Right atrium auricular region (tissue), 2 donors: ENCODE data around the gene FAM81B. TPM values are rescaled to one million over a fixed set of nuclear protein-coding genes. Genes with fewer than 3 reads are reported as not detected.

Experiments used
- DNase-seq: peaks from one replicate; pipeline ENCODE4 v3.0.0-alpha.2; 2019; ENCODE audit warnings: low spot score
- H3K27ac ChIP-seq, 2 donors: fragments of 200-600 bp; sonication (generic); 1 replicate in 1 of 2; 2 replicates in 1 of 2; pipeline ENCODE4 v1.5.1; 2016 to 2019
- H3K27me3 ChIP-seq, 2 donors: fragments of 200-600 bp; sonication (generic); one replicate each; pipeline versions ENCODE4 v1.5.1 to v1.6.0; 2017 to 2019
- H3K36me3 ChIP-seq: fragments of 200-600 bp; sonication (generic); one replicate; pipeline ENCODE4 v1.5.1; 2016
- H3K4me1 ChIP-seq, 2 donors: fragments of 200-600 bp; sonication (generic); one replicate each; pipeline versions ENCODE4 v1.5.1 to v1.6.0; 2017 to 2019
- H3K4me3 ChIP-seq, 2 donors: fragments of 200-600 bp; sonication (generic); 1 replicate in 1 of 2; 2 replicates in 1 of 2; pipeline ENCODE4 v1.5.1; 2017 to 2019; ENCODE audit warnings: mild to moderate bottlenecking in 1 of 2, moderate library complexity in 1 of 2
- H3K9me3 ChIP-seq, 2 donors: fragments of 200-600 bp; sonication (generic); one replicate each; pipeline ENCODE4 v1.5.1; 2019
- CTCF ChIP-seq, 2 donors: fragments of 200-600 bp; sonication (generic); IDR thresholded peaks; one replicate each; pipeline ENCODE4 v1.5.1; 2019; ENCODE audit warnings: antibody characterized with exemption in 2 of 2
- total RNA-seq, 2 donors: library from RNA; depleted of rRNA; stranded (reverse); fragments of >200 nt; gene quantifications; one replicate each; pipeline ENCODE4 v1.1.0, GENCODE V29; 2016

FAM81B gene
- total RNA-seq, 2 donors from 2014 or later = 3.5 to 24.7 TPM

- DNase-seq = no peak
- no peak overlapping the region for H3K27ac ChIP-seq
- H3K9me3 ChIP-seq = no peaks in the 10 kb centered on the region
- H3K27me3 ChIP-seq = no peaks in the 10 kb centered on the region
- no peak overlapping the region for H3K4me3 ChIP-seq
- H3K36me3 ChIP-seq = no peaks in the 10 kb centered on the region
- no peaks in the 10 kb centered on the region for H3K4me1 ChIP-seq
- no peak for TF ChIP-seq CTCF (IDR thresholded peaks at IDR 0.05)
Observed at GRCh38 chr5:95441636-95442035, 50.5 kb downstream of the FAM81B start.

- Histone ChIP-seq H3K9me3 (no peaks in the 10 kb centered on the region), H3K36me3 (no peaks in the 10 kb centered on the region), H3K4me3 (no peak overlapping the region), H3K4me1 (no peaks in the 10 kb centered on the region), H3K27ac (no peak overlapping the region), H3K27me3 (no peaks in the 10 kb centered on the region)
- no peak for TF ChIP-seq CTCF (IDR thresholded peaks at IDR 0.05)
- DNase-seq = no peak
Observed at GRCh38 chr5:95445442-95445841, 54.3 kb downstream of the FAM81B start.

- Histone ChIP-seq H3K36me3 (no peaks in the 10 kb centered on the region), H3K27me3 (no peaks in the 10 kb centered on the region), H3K9me3 (no peaks in the 10 kb centered on the region), H3K4me3 (no peak overlapping the region), H3K4me1 (no peaks in the 10 kb centered on the region), H3K27ac (no peak overlapping the region)
- no peak for TF ChIP-seq CTCF (IDR thresholded peaks at IDR 0.05)
- DNase-seq = no peak
Observed at GRCh38 chr5:95445995-95446394, 54.8 kb downstream of the FAM81B start.

DNA sequence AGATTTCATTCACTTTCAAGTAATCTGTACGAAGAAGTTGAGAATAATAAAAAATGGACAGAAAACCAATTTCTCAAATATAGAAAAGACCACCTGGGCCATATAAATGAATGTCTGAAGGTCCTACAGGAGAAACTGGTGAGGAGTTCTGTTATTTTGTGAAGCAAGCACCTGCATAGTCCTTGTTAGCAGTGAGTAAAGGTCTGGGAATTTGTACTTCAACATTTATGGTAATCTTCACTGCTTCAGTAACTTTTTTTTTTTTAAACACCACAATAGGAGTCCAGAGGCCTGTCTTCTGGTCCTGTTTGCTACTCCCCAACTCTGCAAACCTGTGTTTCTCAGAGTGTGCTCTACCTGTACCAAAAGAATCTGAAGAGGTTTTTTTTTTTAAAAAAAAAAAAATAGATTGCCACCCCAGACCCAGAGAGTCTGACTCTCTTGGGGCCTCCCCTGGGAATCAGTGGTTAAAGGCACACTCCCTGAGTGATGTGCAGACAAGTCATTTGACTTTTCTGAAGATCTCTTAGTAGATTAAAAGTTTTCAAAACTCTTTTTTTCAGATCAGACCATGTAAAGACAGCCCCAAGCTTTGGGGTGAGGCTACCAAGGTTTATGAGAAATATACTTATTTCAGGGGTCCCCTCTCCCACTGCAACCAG is 55.5 kb downstream of the FAM81B start:
- Histone ChIP-seq H3K4me3 (no peak overlapping the region), H3K27me3 (no peaks in the 10 kb centered on the region), H3K27ac (no peak overlapping the region), H3K4me1 (no peaks in the 10 kb centered on the region), H3K36me3 (no peaks in the 10 kb centered on the region), H3K9me3 (no peaks in the 10 kb centered on the region)
- no peak for DNase-seq
- no peak for TF ChIP-seq CTCF (IDR thresholded peaks at IDR 0.05)

- no peak for TF ChIP-seq CTCF (IDR thresholded peaks at IDR 0.05)
- H3K27ac ChIP-seq = no peak overlapping the region
- no peaks in the 10 kb centered on the region for H3K4me1 ChIP-seq
- no peak for DNase-seq
- H3K4me3 ChIP-seq = no peak overlapping the region
- H3K9me3 ChIP-seq = no peaks in the 10 kb centered on the region
- no peaks in the 10 kb centered on the region for H3K36me3 ChIP-seq
- no peaks in the 10 kb centered on the region for H3K27me3 ChIP-seq
Observed at GRCh38 chr5:95447961-95448360, 56.8 kb downstream of the FAM81B start.

DNA sequence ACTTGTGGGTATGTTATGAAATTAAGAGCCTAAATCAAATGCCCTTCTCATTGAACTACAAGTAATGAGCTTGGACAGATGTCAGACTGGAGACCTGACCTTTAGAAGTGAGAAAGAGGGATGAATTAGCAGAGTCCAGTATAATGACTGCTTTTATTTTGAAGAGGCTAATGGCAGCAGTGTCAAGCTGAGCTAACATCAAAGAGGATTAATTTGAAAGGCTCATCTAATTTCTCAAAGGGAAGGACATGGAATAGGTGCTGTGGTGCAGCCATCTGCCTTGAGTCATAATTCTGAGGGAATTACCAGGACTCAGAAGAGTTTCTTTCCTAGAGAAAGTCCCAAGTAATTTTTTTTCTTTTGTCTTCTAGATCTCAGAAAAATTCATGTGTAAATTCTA is 57.6 kb downstream of the FAM81B start:
- no peak overlapping the region for H3K27ac ChIP-seq
- no peaks in the 10 kb centered on the region for H3K36me3 ChIP-seq
- H3K4me1 ChIP-seq = no peaks in the 10 kb centered on the region
- no peaks in the 10 kb centered on the region for H3K9me3 ChIP-seq
- no peak for DNase-seq
- no peak for TF ChIP-seq CTCF (IDR thresholded peaks at IDR 0.05)
- H3K4me3 ChIP-seq = no peak overlapping the region
- H3K27me3 ChIP-seq = no peaks in the 10 kb centered on the region
